22Rv1 (cell line): ENCODE measurements around the gene SYT15.
"Not testable (repeated sequence)": the region's sequence is repeated elsewhere in the genome, so short reads cannot be mapped to it uniquely, and the experiment has no call there.

Source experiments
- ZFX ChIP-seq: fragments of 450-650 bp; IDR thresholded peaks from 2 replicates; pipeline ENCODE4 v1.6.1; 2017; ENCODE audit warnings: antibody characterized with exemption, borderline replicate concordance
- TF ChIP-seq, protein P1 (sequence below): fragments of 450-650 bp; IDR thresholded peaks from 2 replicates; pipeline ENCODE4 v1.5.1; 2017; ENCODE audit warnings: mild to moderate bottlenecking

DNA sequence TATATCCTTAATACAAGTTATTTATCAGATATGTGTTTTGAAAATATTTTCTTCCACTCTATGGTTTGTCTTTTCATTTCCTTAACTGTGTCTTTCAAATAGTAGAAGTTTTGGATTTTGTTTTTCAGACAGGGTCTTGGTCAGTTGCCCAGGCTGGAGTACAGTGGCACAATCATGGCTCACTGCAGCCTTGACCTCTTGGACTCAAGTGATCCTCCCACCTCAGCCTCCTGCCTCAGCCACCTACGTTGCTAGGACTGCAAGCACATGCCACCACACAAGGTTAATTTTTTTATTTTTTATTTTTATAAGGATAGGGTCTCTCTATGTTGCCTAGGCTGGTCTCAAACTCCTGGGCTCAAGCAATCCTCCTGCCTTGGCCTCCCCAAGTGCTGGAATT, 46.7 kb upstream of the SYT15 start:
- TF ChIP-seq, protein P1, sequence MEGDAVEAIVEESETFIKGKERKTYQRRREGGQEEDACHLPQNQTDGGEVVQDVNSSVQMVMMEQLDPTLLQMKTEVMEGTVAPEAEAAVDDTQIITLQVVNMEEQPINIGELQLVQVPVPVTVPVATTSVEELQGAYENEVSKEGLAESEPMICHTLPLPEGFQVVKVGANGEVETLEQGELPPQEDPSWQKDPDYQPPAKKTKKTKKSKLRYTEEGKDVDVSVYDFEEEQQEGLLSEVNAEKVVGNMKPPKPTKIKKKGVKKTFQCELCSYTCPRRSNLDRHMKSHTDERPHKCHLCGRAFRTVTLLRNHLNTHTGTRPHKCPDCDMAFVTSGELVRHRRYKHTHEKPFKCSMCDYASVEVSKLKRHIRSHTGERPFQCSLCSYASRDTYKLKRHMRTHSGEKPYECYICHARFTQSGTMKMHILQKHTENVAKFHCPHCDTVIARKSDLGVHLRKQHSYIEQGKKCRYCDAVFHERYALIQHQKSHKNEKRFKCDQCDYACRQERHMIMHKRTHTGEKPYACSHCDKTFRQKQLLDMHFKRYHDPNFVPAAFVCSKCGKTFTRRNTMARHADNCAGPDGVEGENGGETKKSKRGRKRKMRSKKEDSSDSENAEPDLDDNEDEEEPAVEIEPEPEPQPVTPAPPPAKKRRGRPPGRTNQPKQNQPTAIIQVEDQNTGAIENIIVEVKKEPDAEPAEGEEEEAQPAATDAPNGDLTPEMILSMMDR, result not testable (repeated sequence)
- TF ChIP-seq ZFX, result not testable (repeated sequence)
